ENCODE results near the gene RASA3.

The RASA3 gene

GRCh38 chr13:113999618-113999910, 132.9 kb downstream of the RASA3 start:
- ChIA-PET POLR2A (no interaction called here), CTCF (no interaction called here)
- peaks cover 0 to 62% (median 24%) of the 10 kb centered on the region in 4 experiments for H3K36me3 ChIP-seq (ENCODE audit: control insufficient read depth in 4 of 4, insufficient read depth in 4 of 4, low read length in 3 of 4)
- H3K9me3 ChIP-seq (ENCODE audit: control extremely low read depth in 1 of 5, control insufficient read depth in 4 of 5, insufficient read depth in 2 of 5, low read depth in 1 of 5, low read length in 4 of 5) = no peaks in the 10 kb centered on the region
- DNase-seq = no peak
- no peak overlapping the region for H3K27ac ChIP-seq (ENCODE audit: insufficient read depth in 1 of 2, low read depth in 1 of 2, low read length in 2 of 2, poor library complexity in 1 of 2, severe bottlenecking in 2 of 2)
- WGBS (ENCODE audit: insufficient coverage) = 92% methylated on average over 2 of the region's 10 CpGs
- H3K4me3 ChIP-seq (ENCODE audit: control insufficient read depth in 1 of 7, extremely low read depth in 1 of 7, insufficient read depth in 4 of 7, low read depth in 2 of 7, low read length in 6 of 7) = no peak overlapping the region
- no peaks in the 10 kb centered on the region for H3K27me3 ChIP-seq (replicated peaks in 2 of 5; ENCODE audit: control insufficient read depth in 4 of 5, insufficient read depth in 5 of 5, low read length in 4 of 5)
- no peaks in the 10 kb centered on the region for H3K4me1 ChIP-seq (ENCODE audit: control extremely low read depth in 1 of 4, control insufficient read depth in 4 of 4, insufficient read depth in 4 of 4, low read length in 3 of 4)

- Histone ChIP-seq H3K9me3 (ENCODE audit: control extremely low read depth in 1 of 5, control insufficient read depth in 4 of 5, insufficient read depth in 2 of 5, low read depth in 1 of 5, low read length in 4 of 5) (no peaks in the 10 kb centered on the region), H3K27me3 (replicated peaks in 2 of 5; ENCODE audit: control insufficient read depth in 4 of 5, insufficient read depth in 5 of 5, low read length in 4 of 5) (no peaks in the 10 kb centered on the region), H3K27ac (ENCODE audit: insufficient read depth in 1 of 2, low read depth in 1 of 2, low read length in 2 of 2, poor library complexity in 1 of 2, severe bottlenecking in 2 of 2) (no peak overlapping the region), H3K4me3 (ENCODE audit: control insufficient read depth in 1 of 7, extremely low read depth in 1 of 7, insufficient read depth in 4 of 7, low read depth in 2 of 7, low read length in 6 of 7) (no peak overlapping the region), H3K4me1 (ENCODE audit: control extremely low read depth in 1 of 4, control insufficient read depth in 4 of 4, insufficient read depth in 4 of 4, low read length in 3 of 4) (no peaks in the 10 kb centered on the region), H3K36me3 (ENCODE audit: control insufficient read depth in 4 of 4, insufficient read depth in 4 of 4, low read length in 3 of 4) (peaks cover 0 to 62% (median 24%) of the 10 kb centered on the region in 4 experiments)
- no peak for DNase-seq
- 95% methylated on average over 27 of the region's 42 CpGs for WGBS (ENCODE audit: insufficient coverage)
- POLR2A ChIA-PET = no interaction called here
- CTCF ChIA-PET = no interaction called here
Measured at GRCh38 chr13:113998781-113999617, 133.4 kb downstream of the RASA3 start.

GRCh38 chr13:113997845-113998751, 134.3 kb downstream of the RASA3 start:
- 95% methylated on average over 29 of the region's 29 CpGs for WGBS (ENCODE audit: insufficient coverage)
- ChIA-PET POLR2A (no interaction called here), CTCF (interaction anchor here (1.0 kb wide), 1 partner anchor 45 kb away, joined by 3 read pairs; no protein-coding TSS in a partner anchor)
- H3K4me3 ChIP-seq (ENCODE audit: control insufficient read depth in 1 of 7, extremely low read depth in 1 of 7, insufficient read depth in 4 of 7, low read depth in 2 of 7, low read length in 6 of 7) = no peak overlapping the region
- H3K4me1 ChIP-seq (ENCODE audit: control extremely low read depth in 1 of 4, control insufficient read depth in 4 of 4, insufficient read depth in 4 of 4, low read length in 3 of 4) = no peaks in the 10 kb centered on the region
- DNase-seq = no peak
- H3K9me3 ChIP-seq (ENCODE audit: control extremely low read depth in 1 of 5, control insufficient read depth in 4 of 5, insufficient read depth in 2 of 5, low read depth in 1 of 5, low read length in 4 of 5) = no peaks in the 10 kb centered on the region
- no peaks in the 10 kb centered on the region for H3K27me3 ChIP-seq (replicated peaks in 2 of 5; ENCODE audit: control insufficient read depth in 4 of 5, insufficient read depth in 5 of 5, low read length in 4 of 5)
- peaks cover 0 to 61% (median 23%) of the 10 kb centered on the region in 4 experiments for H3K36me3 ChIP-seq (ENCODE audit: control insufficient read depth in 4 of 4, insufficient read depth in 4 of 4, low read length in 3 of 4)
- H3K27ac ChIP-seq (ENCODE audit: insufficient read depth in 1 of 2, low read depth in 1 of 2, low read length in 2 of 2, poor library complexity in 1 of 2, severe bottlenecking in 2 of 2) = no peak overlapping the region

DNA sequence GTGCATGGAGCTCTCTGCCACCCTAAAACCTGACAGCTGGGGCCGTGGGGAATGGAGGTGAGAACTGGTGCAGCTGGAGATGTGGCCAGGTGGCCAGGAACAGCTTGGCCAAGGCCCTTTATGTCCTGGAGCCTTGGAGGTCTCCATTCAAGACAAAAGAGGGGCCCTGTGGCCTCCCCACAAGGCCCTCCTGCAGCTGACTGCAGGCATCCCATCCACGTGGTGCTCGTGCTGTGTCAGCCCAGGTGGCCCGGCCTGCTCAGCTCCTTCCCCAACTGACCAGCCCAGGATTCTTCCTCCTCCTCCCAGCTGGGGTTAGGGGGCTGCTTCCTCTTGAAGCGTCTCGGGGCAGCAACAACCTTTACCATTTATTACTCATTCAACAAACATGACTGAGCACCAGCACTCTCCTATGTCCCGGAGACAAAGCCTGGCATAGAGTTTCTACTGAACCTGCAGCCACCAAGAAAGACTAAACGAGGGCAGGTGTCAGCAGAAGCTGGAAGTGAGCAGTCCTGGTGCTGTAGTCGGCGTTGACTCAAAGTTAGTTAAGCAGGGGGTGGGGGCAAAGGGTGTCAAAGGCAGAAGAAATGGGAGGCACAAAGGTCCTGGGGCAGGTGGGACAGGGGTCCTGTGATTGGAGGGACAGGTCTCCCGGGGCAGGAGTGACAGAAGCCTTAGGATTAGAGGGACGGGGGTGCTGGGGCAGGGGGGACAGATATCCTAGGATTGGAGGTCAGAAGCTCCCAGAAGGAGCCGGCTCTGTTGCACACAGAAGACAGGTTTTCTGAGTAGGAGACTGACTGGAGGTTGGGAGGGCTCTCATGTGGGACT, 135.3 kb downstream of the RASA3 start:
- Histone ChIP-seq H3K4me1 (ENCODE audit: control extremely low read depth in 1 of 4, control insufficient read depth in 4 of 4, insufficient read depth in 4 of 4, low read length in 3 of 4) (no peaks in the 10 kb centered on the region), H3K4me3 (ENCODE audit: control insufficient read depth in 1 of 7, extremely low read depth in 1 of 7, insufficient read depth in 4 of 7, low read depth in 2 of 7, low read length in 6 of 7) (no peak overlapping the region), H3K36me3 (ENCODE audit: control insufficient read depth in 4 of 4, insufficient read depth in 4 of 4, low read length in 3 of 4) (peaks cover 0 to 61% (median 29%) of the 10 kb centered on the region in 4 experiments), H3K27ac (ENCODE audit: insufficient read depth in 1 of 2, low read depth in 1 of 2, low read length in 2 of 2, poor library complexity in 1 of 2, severe bottlenecking in 2 of 2) (no peak overlapping the region), H3K9me3 (ENCODE audit: control extremely low read depth in 1 of 5, control insufficient read depth in 4 of 5, insufficient read depth in 2 of 5, low read depth in 1 of 5, low read length in 4 of 5) (no peaks in the 10 kb centered on the region), H3K27me3 (replicated peaks in 2 of 5; ENCODE audit: control insufficient read depth in 4 of 5, insufficient read depth in 5 of 5, low read length in 4 of 5) (no peaks in the 10 kb centered on the region)
- ChIA-PET CTCF (interaction anchor here (1.0 kb wide), 1 partner anchor 44 kb away, joined by 3 read pairs; no protein-coding TSS in a partner anchor), POLR2A (no interaction called here)
- DNase-seq = no peak
- WGBS (ENCODE audit: insufficient coverage) = 96% methylated on average over 11 of the region's 13 CpGs

DNA sequence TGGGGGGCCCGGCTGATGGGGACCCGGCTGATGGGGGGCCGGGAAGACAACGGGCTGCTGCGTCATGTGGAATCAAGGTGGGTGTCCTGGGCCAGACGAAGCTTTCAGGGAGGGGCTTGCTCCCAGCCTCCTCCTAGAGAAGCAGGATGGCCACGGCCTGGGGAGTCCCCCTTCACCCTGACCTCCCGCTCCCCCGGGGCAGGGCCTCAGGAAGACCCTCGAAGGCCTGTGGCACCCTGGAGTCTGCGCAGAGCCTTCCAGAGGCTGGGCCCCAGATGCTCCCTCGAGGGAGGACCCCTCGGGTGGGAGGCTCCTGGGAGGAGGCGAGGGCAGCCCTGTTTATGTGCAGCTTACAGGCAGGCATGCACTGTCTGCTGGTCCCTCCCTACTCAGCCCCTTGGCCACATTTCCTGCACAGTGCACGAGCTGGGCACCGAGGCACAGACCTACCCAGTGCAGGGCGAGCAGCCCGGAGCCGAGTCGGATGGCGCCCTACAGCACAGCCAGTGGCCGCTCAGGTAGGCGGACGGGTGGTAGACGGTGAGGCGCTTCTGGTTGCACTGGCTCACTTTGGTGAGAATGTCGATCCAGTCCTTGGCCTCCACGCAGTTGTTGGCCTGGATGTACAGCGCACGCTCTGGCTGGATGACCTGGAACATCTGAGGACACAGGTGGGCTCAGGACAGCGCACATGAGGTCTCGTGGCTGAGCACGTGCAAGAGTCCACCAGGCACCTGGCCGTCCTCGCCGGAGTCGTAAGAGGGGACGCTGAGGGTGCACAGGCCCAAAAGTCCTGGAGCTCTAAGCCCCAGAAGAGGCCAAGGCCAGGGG, 136.1 kb downstream of the RASA3 start:
- H3K4me1 ChIP-seq (ENCODE audit: control extremely low read depth in 1 of 4, control insufficient read depth in 4 of 4, insufficient read depth in 4 of 4, low read length in 3 of 4) = no peaks in the 10 kb centered on the region
- POLR2A ChIA-PET = no interaction called here
- H3K27me3 ChIP-seq (replicated peaks in 2 of 5; ENCODE audit: control insufficient read depth in 4 of 5, insufficient read depth in 5 of 5, low read length in 4 of 5) = no peaks in the 10 kb centered on the region
- 98% methylated on average over 37 of the region's 38 CpGs for WGBS (ENCODE audit: insufficient coverage)
- H3K36me3 ChIP-seq (ENCODE audit: control insufficient read depth in 4 of 4, insufficient read depth in 4 of 4, low read length in 3 of 4) = peaks cover 5 to 62% (median 35%) of the 10 kb centered on the region in 4 experiments
- CTCF ChIA-PET = no interaction called here
- H3K4me3 ChIP-seq (ENCODE audit: control insufficient read depth in 1 of 7, extremely low read depth in 1 of 7, insufficient read depth in 4 of 7, low read depth in 2 of 7, low read length in 6 of 7) = no peak overlapping the region
- no peaks in the 10 kb centered on the region for H3K9me3 ChIP-seq (ENCODE audit: control extremely low read depth in 1 of 5, control insufficient read depth in 4 of 5, insufficient read depth in 2 of 5, low read depth in 1 of 5, low read length in 4 of 5)
- no peak for DNase-seq
- no peak overlapping the region for H3K27ac ChIP-seq (ENCODE audit: insufficient read depth in 1 of 2, low read depth in 1 of 2, low read length in 2 of 2, poor library complexity in 1 of 2, severe bottlenecking in 2 of 2)

GRCh38 chr13:113995051-113995601, 137.3 kb downstream of the RASA3 start:
- 94% methylated on average over 22 of the region's 23 CpGs for WGBS (ENCODE audit: insufficient coverage)
- ChIA-PET POLR2A (no interaction called here), CTCF (interaction anchor here (0.9 to 1.6 kb wide), 4 partner anchors 14 to 233 kb away, joined by 3 to 5 read pairs (median 4); no protein-coding TSS in a partner anchor)
- no peak overlapping the region for H3K27ac ChIP-seq (ENCODE audit: insufficient read depth in 1 of 2, low read depth in 1 of 2, low read length in 2 of 2, poor library complexity in 1 of 2, severe bottlenecking in 2 of 2)
- H3K36me3 ChIP-seq (ENCODE audit: control insufficient read depth in 4 of 4, insufficient read depth in 4 of 4, low read length in 3 of 4) = peaks cover 10 to 67% (median 45%) of the 10 kb centered on the region in 4 experiments
- no peak for DNase-seq
- peaks cover 0 to 4% (median 0%) of the 10 kb centered on the region in 4 experiments for H3K4me1 ChIP-seq (ENCODE audit: control extremely low read depth in 1 of 4, control insufficient read depth in 4 of 4, insufficient read depth in 4 of 4, low read length in 3 of 4)
- H3K4me3 ChIP-seq (ENCODE audit: control insufficient read depth in 1 of 7, extremely low read depth in 1 of 7, insufficient read depth in 4 of 7, low read depth in 2 of 7, low read length in 6 of 7) = no peak overlapping the region
- peaks cover 0 to 8% (median 3%) of the 10 kb centered on the region in 5 experiments for H3K9me3 ChIP-seq (ENCODE audit: control extremely low read depth in 1 of 5, control insufficient read depth in 4 of 5, insufficient read depth in 2 of 5, low read depth in 1 of 5, low read length in 4 of 5)
- H3K27me3 ChIP-seq (replicated peaks in 2 of 5; ENCODE audit: control insufficient read depth in 4 of 5, insufficient read depth in 5 of 5, low read length in 4 of 5) = no peaks in the 10 kb centered on the region
